GM21576 (cell line): ENCODE measurements around the gene SH3RF1.
"Not testable (repeated sequence)": the region's sequence is repeated elsewhere in the genome, so short reads cannot be mapped to it uniquely, and the experiment has no call there.

Experiments used
- ATAC-seq: cut with Tn5 transposase; IDR thresholded peaks from one replicate; pipeline ENCODE4 v1.9.1; 2021; ENCODE audit warnings: mild to moderate bottlenecking, moderate library complexity; ENCODE audit not compliant: unreplicated experiment

The SH3RF1 gene

DNA sequence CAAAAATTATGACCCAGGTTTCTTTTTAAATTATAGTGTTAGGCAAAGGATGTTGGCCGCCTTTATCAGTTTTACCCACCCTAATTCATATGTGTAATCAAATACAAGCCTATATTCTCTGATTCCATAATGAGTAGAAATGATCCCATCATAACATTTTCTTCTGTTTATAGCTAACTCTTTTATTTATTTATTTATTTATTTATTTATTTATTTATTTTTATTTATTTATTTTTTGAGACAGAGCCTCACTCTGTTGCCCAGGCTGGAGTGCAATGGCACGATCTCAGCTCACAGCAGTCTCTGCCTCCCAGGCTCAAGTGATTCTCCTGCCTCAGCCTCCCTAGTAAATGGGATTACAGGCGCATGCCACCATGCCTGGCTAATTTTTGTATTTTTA is 7.1 kb upstream of the SH3RF1 start:
- ATAC-seq, result not testable (repeated sequence)

DNA sequence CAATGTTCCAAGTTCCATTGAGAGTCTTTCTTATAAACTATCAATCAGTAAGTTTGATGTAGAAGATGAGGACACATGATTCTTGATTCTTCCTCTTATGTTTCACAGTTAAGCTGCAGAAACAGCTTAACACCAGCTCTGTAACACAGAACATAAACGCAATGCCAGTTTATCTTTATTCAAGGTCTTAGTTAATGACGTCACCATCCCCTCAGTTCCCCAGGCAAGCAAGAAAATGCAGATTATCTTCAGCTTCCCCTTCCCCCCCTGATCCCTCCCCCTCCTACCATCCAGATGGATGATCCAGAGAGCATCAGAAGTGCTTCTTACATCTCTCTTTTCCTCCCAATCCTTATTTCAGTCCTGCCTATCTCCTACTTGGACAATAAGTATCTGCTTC is 4.4 kb upstream of the SH3RF1 start:
- ATAC-seq, result no peak

DNA sequence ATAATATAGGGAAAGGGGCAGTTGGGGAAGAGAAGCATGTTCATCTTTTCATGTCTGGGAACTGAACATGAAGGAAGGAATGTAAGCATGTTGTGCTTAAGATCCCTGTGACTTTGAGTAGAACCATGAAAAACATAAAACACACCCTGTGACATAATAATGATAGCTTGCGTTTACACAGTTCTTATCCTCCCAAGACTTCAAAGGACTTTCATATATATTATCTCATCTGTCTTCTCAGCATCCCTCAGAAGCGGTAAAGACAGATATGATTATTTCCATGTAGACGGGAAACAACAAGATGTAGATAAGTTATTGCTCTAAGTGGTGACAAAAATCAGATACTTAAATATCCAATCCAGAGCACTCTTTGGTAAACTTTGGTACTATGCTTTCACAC is 3.3 kb upstream of the SH3RF1 start:
- no peak for ATAC-seq

DNA sequence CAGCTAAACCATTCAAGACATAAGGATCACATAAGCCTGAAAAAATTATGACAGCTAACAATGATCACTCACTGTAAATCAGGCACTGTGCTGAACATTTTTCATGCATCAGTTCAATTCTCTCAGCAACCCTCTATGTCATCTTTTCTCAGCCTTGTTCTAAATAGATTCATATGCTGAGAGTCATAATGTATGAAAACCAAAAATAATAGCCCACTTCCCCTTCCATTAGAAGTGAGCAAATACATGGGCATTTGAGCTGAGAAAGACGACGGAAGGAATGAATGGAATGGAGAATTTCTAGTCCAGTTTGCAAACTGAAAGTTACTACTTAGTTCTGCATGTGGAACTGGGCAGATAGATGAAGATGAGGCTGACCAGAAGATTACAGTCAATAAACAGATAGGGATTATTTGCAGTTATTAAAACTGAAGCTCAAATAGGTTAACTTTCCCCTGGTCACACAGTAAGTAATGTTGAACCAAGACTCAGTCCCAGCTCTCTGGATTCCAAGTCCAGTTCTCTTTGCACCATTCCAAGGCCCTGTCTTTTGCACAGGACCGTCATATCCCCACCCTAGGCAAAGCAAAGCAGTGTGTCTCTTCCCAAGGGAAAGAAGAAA is 1.6 kb upstream of the SH3RF1 start:
- no peak for ATAC-seq

DNA sequence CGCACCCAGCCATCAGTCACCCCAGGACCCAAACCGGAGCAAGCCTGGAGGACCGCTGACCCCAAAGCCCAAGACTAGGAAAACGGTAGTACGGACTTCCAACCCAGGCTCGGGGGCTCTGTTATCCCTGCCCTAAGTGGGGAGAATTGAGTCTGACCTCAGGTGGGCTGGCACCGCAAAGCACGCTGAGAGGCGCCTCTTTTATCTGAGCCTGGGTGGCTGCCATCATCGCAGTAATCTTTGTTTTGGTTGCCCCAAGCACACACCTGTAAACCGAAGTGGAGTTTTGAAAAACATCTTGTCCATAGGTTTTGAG is 894 bp upstream of the SH3RF1 start:
- ATAC-seq, result no peak

DNA sequence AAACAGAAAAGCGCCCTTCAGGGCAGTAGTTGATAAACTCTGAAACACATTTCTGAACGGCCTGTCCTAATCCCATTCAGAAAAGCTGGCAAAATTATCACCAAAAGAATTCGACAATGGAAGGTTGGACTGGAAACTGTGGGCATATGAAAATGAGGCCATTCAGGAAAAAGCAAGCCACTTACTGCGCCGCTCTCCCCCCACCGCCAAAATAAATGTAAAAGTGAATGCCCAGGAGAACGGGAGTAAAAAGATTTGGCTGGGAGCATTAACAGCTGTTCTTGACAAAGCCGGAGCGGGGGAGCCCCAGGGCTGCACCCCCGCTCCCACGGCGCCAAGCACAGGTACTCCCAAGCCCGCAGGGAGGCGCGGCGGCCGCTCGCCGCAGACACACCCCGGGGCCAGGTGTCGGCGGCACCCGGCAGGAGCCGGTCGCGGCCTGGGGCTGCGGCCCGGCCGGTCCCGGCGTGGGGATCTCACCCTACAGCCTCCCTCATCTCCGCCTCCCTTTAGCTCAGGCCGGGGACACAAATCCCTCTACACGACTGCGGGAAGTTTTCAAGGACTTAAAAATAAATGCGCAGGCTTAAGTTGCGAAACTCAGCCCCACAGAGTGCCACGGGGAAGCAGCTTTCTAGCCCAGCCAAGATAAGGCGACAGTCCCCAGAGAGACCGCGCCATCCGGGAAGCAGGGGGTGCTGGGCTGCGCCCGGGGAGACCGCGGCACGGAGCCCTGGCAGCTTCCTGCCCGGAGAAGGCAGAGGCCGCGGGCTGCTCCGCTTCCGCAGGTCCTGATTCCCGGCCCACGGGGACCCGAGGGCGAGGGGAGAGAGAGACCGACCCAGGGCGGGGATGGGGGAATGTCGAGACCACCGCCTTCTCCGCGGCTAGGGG is 593 bp downstream of the SH3RF1 start:
- ATAC-seq, result peak; percentile 46

DNA sequence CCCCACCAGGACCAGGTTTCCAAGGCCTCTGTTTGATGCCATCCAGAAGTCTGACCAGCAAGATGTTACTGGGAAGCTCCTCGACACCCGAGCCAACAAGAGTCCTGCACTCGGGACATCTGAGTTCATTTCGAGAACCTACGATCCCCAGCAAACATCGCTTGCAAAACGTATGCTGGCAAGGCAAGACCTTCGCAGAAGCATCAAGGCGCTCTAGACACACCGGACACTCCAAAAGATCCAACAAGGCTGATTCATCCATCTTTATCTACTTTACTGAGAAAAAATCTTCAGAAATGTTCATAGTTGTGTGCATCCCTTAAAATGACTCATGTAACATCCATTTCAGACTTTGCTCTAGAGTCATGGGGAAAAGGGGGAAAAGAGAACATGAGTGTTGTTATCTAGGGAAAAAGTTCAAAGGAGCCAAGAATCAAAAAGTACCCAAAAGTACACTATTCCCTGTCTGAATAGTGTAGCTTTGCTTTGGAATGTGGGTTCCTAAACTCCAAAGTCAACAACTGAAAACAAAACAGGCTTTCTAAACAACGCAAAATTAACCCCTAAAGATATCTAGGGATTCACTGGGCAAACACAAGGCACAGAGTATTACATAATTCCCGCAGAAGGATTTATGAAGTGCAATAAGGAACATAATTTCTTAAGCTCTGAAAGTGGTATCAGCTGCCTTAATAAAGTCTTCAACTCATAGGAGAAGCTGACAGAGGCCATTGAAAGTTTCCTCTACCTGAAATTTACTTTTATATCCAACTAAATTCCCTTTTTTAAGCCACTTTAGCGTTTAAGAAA is 1.6 kb downstream of the SH3RF1 start:
- ATAC-seq, result no peak

DNA sequence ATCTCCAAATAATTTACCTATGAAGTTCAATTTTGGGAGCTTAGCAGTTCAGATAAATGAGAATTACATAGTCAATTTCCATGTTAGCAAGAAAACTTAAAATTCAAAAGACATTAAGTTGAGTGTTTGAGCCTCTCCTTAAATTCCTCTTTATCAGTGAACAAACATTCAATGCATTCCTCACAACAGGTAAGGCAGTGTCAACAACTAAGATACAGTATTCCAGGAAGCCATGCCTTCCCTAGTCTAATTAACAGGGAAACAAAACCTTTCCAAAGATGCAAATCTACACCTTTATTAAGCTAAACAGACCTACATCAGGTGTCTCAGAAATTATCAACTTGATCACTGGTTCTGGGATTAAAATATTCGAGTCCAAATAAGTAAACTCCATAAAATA is 3.7 kb downstream of the SH3RF1 start:
- ATAC-seq, result no peak

DNA sequence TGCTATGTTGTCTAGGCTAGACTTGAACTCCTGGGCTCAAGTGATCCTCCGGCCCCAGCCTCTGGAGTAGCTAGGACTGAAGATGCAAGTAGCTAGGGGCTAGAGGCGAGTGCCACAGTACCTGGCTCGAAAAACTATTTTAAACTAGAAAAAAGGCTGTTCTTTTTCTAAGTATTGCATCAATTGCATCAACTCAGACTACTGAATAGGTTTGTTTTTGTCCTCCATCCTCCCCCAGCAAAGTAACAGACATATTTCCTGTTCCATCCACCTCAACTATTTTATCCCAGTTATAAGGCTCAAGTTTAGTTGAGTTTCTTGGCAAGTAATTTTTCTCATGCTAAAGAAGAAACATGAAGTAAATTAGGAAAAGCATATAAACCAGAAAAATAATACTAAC is 4.1 kb downstream of the SH3RF1 start:
- ATAC-seq, result no peak

DNA sequence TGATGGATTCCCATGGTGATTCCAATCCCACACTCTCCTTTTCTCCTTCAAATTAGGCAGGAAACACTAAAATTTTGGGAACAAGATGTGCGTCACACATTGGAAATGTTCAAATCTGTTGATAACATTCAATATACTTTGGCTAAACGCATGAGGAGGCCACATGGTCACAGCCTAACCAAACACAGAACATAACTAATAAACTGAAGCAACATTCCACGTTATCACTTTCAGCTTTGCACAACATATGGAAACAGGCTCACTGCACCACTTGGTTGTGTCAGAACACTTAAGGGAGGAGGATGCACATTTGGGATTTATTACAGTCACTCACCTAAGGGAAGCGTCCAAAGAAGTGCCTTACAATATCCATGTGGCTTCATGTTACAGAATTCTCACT is 4.7 kb downstream of the SH3RF1 start:
- ATAC-seq, result no peak

DNA sequence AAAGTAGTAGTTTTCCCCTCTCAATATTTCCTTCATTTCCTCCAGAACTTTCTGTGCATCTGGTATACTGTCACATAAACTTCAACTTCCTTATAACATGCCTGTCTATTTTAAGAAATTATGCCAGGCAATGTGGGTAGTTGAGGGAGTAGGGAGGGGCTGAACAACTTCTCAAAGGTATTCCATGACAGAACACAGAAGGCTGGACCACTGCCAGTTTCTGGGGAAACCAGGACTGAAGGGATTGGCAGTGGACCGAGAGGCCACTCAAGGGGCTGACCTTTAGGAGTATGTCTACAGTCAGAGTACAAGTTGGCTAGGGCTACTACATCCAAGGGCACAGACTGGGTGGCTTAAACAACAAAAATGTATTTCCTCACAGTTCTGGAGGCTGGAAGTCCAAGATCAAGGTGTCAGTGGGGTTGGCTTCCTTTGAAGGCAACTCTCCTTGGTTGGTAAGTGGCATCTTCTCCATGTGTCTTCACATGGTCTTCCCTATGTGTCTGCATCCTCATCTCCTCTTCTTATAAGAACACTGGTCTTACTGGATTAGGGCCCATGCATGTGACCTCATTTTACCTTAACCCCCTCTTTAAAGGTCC is 6.9 kb downstream of the SH3RF1 start:
- ATAC-seq, result no peak

DNA sequence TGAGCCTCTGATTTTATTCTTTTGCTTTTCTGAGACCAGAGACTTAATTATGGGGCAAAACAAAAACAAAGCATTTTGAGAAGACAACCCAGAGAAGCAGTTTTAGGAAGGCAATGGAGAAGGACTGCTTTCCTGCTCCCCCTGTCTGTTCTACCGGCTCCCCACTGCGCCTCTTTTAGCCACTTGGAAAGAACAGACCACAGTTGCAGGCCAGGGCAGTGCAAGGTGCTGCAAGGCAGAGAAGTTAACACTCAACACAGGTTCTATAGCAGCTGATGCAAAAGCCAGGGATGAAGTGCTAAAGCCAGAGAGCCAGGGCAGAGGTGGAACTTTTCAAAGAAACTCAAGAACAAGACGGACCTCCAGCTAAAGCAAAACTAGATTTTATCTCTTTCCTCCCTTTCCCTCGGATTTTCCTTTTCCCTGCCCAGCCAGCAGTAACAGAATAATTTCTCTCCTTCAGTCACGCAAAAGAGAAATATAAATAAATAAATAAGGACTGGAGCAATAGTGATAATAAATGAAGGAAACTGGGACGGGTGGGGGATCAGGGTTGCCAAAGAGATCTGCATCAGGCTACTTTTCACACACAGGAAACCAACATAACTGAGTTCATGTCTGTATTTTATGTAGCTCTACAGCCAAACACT is 10.4 kb downstream of the SH3RF1 start:
- ATAC-seq, result no peak

DNA sequence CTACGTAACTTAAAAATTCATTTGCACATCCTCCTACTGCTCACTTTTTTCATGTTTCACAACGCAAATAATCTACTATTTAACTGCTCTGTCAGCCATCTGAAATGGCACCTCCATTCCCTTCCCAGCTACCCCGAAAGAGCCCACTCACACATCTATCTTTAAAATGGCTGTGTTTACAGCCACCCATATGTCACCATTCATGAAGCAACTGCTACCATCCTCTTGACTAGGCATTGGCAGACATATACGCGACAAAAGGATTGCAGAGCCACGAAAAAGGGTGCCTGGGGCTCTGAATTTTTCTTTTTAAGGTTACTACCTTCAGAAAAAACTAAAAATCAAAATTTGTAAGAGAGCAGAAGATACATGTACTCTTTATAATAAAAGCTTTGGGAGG is 11.5 kb downstream of the SH3RF1 start:
- ATAC-seq, result no peak

DNA sequence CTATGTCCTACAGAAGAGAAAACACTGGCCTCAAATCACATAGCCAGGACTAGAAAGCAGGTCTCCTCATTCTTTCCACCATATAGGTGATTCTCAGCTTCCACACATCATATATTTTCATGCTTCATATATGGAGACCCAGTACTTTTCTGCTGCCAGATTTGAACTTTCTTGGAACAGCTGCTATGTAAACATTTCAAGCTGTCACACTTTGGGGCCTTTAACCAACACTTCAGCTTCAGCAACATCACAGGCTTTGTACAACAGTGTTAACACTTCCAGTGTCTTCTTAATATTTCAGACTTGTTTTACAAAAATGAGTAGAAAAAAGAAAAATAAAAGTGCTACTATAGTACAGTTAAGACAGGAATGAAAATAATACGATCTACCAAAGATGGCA is 12.6 kb downstream of the SH3RF1 start:
- no peak for ATAC-seq

DNA sequence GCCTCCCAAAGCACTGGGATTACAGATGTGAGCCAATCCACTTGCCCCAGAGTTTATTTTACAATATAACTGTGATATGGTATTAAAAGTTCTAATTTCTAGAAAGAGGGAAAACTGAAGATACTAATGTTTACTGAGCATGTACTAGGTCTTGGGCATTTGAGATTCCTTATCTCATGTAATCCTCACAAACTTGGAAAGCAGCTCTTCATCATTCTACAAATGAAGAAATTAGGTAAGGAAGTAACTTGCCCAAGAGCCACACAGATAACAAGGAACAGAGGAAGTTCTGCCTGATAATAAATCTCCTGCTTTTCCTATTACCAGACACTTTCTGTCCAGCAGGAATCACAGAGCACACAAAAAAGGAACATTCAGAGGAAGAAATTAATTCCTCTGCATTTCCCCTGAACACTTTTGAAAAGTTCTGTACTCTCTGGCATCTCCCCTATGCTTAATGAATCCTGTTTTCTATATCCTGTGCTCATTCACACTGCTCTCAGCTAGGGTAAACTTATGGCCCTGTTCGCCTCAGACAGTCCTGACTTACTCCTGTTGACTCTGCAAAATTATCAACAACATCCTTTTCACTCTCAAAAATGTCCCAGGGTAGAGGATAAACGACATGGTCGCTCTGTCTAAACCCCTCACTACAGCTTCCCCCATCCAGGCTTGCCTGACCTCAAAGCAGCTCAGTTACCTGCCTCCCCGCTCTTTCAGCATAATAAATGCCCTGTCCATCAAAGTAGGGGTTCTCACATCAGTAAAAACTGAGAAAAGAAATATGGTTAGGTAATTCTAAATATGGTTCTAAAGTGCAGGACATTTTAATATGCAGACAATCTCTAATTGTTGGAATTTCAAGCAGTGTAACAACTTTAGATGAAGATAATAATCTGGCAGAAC is 13.6 kb downstream of the SH3RF1 start:
- no peak for ATAC-seq

DNA sequence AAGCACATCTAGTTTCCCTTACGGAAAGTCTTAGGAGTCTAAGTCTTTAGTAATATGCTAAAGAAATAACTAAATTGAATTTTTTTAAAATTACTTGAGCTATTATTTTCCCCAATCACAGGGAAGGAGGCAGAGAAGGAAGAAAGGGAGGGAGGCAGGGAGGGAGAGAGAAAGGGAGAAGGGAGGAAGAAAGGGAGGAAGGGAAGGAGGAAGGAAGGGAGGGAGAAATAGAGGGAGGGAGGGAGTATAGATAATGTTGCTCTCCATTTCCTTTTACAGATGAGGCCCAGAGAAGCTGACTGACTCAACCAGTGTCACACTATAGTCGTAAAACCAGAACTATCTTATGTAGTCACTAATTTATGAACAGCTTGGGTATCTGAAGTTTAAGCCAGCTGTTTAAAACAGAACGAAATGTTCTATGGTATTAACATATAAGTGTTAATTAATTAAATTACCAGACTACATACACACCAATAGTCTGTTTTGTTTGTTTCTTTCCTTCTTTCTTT is 14.6 kb downstream of the SH3RF1 start:
- no peak for ATAC-seq

DNA sequence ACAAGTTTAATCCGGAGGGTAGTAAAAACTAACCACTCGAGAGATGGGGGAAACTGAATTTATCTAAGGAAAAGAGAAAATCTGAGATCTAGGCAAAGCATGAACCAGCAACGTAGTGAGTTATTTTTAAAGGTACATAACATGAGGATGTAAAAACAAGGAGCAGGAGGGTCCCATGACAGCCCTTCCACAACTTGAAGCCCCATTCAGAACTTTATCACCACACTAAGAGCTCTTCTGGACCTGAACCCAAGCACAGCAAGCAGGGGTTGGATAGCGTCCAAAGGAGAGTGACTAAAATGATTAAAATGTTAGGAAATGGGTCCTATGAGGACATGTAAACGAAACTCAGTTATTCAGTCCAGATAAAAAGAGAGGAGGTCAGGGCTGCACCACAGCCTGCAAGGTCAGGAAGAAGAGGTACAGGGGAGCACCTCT is 16.2 kb downstream of the SH3RF1 start:
- ATAC-seq, result no peak

DNA sequence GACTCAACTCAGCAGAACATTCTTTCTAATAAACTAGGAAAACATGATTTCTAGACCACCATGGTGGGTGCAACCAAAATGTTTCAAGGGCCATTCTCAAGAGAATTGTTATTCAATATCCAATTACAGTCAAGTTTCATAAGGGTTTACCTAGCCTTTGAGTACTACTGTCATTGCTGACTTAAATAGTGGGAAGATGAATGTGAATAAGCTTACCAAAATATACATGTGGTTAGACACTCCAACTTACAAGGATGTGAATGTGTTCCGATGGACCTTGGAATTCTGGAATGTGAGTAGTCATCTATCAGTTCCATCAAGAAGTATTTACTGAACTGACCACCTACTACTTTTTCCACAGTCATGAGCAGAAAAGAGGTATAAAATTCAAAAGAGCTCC is 16.9 kb downstream of the SH3RF1 start:
- no peak for ATAC-seq

DNA sequence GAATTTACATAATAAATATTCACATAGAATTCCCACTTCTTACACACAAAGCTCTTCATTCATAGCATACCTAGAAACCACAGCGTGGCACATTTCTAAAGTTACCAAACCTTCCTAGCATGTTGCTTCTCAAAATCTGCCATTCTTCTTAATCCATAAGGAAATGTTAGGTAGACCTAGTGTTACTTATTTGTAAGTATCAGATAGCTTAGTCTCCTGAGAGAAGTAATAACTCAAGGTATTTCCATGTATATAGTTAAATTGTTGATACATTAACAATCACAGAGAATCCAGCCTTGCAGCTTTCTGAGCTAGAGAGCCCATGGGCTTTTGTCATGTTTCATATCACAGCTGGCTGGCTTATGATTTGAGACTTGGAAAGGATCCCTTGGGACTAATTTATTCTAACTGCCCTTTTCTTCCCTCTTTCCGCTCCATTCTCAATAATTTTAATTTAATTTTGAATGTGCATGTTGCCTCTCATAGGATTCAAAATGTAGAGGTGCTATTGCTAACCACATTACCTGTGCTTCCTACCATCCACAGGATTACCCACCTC is 17.6 kb downstream of the SH3RF1 start:
- ATAC-seq, result no peak
